GM23248 (cell line): Measurements from ENCODE around the gene PRKD1.

ENCODE experiments used
- EZH2 ChIP-seq: fragments of 200-600 bp; sonication (generic); IDR thresholded peaks from 2 replicates; pipeline ENCODE4 v1.6.1; 2018; ENCODE audit warnings: antibody characterized with exemption, mild to moderate bottlenecking; ENCODE audit not compliant: insufficient read depth, poor library complexity, severe bottlenecking
- EZH2phosphoT487 ChIP-seq: fragments of 200-600 bp; sonication (generic); IDR thresholded peaks from 2 replicates; pipeline ENCODE4 v1.6.1; 2018; ENCODE audit warnings: antibody characterized with exemption, moderate library complexity, mild to moderate bottlenecking, low read depth; ENCODE audit not compliant: insufficient read depth

GRCh38 chr14:29802211-29802610, 125.4 kb downstream of the PRKD1 start:
- TF ChIP-seq EZH2 = no peak
- TF ChIP-seq EZH2phosphoT487 = no peak
